VCaP (cell line): ENCODE data around the gene TBXT.
A peak's percentile ranks its signal among the peaks of the same experiment; 100 is the strongest.
"Not testable (repeated sequence)": the region's sequence is repeated elsewhere in the genome, so short reads cannot be mapped to it uniquely, and the experiment has no call there.

ENCODE experiments used
- H3K27ac ChIP-seq: fragments of 450-650 bp; 2 replicates; pipeline ENCODE4 v1.5.1; 2017
- TF ChIP-seq, protein P1 (sequence below): fragments of 450-650 bp; conservative IDR thresholded peaks from 2 replicates; pipeline ENCODE4 v1.5.1; 2017; ENCODE audit warnings: mild to moderate bottlenecking, moderate library complexity

The TBXT gene

DNA sequence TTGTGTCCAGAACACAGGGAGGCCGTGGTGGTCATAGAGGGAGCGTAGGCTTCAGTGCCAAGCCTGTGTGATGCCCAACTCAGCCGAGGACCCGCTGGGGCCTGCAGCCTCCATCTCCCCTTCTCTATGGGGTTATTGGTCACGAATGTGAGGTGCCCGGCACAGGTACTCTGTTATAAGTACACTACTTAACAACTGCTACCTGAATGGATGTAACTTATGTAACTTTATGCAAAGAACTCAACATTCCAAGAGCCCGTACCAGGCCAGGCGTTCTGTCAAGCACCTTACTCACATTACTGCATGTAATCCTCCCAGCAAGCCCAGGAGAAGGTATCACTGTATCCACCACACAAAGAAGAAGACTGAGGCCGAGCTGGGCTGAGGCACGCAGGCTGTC is 24.5 kb upstream of the TBXT start:
- TF ChIP-seq, protein P1, sequence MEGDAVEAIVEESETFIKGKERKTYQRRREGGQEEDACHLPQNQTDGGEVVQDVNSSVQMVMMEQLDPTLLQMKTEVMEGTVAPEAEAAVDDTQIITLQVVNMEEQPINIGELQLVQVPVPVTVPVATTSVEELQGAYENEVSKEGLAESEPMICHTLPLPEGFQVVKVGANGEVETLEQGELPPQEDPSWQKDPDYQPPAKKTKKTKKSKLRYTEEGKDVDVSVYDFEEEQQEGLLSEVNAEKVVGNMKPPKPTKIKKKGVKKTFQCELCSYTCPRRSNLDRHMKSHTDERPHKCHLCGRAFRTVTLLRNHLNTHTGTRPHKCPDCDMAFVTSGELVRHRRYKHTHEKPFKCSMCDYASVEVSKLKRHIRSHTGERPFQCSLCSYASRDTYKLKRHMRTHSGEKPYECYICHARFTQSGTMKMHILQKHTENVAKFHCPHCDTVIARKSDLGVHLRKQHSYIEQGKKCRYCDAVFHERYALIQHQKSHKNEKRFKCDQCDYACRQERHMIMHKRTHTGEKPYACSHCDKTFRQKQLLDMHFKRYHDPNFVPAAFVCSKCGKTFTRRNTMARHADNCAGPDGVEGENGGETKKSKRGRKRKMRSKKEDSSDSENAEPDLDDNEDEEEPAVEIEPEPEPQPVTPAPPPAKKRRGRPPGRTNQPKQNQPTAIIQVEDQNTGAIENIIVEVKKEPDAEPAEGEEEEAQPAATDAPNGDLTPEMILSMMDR = no peak

DNA sequence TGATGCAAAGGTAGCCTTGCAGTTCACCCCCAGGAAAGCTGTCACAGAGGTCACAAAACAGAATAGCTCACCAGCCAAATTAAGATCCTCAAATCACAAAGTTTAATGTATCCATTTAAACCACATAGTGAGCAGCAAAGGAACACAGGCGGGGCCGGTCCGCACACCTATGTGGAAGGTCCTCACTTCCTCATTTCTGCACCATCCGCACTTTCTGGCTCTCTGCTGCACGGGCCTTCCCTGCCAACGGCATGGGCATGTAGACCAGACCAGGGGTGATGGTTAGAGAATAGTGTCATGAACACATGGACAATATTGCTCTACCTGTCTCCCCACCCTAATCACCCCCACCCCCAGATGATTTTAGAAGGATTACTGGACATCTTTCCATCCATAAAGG is 12.1 kb upstream of the TBXT start:
- H3K27ac ChIP-seq = no peak overlapping the region
- TF ChIP-seq, protein P1 = no peak

More for the DNA sequence above, 24.5 kb upstream of the TBXT start:
- no peak overlapping the region for H3K27ac ChIP-seq

DNA sequence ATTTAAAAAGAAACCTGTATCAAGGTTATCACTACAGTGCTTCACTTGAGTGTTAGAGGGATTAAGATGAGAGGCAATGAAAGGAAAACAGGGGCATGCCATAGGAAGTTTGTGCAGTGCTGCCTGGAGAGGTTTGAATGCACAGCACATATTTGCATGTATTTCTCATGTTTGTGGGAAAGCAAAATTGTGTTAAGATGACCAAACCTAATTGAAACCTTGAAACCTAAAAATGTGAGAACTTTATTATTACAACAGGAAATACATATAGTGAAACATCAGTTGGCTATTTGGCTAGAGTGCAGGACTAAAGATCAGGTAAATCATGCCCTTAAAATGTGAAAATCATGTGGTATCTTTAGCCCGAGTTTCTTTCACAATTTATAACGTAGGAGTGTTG is 8.5 kb upstream of the TBXT start:
- no peak overlapping the region for H3K27ac ChIP-seq

DNA sequence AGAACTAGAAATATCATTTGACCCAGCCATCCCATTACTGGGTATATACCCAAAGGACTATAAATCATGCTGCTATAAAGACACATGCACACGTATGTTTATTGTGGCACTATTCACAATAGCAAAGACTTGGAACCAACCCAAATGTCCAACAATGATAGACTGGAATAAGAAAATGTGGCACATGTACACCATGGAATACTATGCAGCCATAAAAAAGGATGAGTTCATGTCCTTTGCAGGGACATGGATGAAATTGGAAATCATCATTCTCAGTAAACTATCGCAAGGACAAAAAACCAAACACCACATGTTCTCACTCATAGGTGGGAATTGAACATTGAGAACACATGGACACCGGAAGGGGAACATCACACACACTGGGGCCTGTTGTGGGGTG is 7.4 kb upstream of the TBXT start:
- not testable (repeated sequence) for H3K27ac ChIP-seq

More for the DNA sequence above, 8.5 kb upstream of the TBXT start:
- TF ChIP-seq, protein P1 = no peak

DNA sequence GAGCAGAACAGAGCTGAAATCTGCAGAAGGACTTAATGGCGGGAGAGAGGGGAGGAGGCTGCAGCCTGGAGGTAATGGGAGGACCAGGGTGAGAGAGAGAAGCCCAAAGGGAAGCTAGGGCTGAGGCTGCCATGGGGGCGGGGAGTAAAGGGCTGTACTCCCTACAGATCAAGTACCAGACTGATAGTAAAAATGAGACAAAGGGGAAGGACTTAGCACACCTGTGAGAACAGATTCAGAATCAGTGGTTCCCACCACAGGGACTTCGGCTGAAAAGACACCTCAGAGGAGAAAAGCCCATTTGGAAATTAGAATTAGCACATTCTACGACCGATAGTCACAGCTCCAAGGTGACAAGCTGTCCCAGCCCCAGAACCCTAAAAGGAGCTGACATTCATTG is 6.4 kb upstream of the TBXT start:
- TF ChIP-seq, protein P1 = no peak
- H3K27ac ChIP-seq = no peak overlapping the region

DNA sequence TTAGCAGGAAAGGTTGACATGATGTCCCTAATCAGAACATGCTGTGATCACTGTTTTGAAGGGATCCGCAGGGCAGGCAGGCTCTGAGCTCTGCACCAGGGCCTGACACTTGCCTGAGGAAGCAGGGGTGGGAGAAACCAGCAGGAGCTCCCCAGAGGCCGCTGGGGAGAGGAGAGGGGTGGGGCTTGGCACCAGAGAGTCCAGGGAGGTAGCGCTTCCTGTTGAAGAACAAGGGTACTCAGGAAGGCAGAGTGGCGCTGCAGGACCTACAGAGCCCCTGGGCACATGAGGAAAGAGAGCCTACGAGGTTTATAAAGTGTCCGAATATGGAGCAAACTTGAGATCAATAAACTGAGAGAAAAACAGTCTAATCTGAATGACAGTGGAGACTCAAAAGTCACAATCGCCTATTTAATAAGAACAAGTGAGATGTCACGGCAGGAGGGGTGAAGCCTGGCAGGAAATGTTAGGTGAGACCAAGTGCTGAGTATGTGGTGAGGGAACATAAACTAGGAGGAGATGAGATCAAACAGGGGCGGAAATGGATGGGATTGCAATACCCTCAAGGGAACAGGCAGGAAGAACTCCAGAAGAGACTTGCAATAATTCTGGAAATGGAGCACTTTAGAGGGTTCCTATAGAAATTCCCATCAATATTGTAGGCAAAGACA is 5.8 kb upstream of the TBXT start:
- TF ChIP-seq, protein P1 = no peak
- H3K27ac ChIP-seq = peak overlapping the region; percentile 14; the same call in 1 of the 2 replicates

DNA sequence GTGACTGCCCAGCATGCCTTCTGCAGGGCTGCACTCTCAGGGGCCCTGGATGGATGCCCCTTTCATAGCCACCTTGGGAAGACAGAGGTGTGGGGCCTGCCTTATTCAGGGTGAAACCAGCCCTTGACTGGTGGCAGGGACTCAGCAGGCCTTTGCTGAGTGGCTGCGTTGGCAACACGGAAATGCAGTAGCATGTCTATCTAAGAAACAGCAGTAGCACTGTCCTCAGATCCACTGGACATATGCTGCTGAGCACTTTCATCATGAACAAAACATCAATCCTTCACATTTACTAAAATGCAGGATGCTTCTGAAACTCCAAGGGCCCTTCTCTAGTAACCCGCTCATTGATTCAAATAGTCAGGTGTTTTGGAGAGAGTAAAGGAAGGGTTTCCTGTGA is 4.9 kb upstream of the TBXT start:
- peak overlapping the region; percentile 14; the same call in 1 of the 2 replicates for H3K27ac ChIP-seq
- TF ChIP-seq, protein P1 = no peak

DNA sequence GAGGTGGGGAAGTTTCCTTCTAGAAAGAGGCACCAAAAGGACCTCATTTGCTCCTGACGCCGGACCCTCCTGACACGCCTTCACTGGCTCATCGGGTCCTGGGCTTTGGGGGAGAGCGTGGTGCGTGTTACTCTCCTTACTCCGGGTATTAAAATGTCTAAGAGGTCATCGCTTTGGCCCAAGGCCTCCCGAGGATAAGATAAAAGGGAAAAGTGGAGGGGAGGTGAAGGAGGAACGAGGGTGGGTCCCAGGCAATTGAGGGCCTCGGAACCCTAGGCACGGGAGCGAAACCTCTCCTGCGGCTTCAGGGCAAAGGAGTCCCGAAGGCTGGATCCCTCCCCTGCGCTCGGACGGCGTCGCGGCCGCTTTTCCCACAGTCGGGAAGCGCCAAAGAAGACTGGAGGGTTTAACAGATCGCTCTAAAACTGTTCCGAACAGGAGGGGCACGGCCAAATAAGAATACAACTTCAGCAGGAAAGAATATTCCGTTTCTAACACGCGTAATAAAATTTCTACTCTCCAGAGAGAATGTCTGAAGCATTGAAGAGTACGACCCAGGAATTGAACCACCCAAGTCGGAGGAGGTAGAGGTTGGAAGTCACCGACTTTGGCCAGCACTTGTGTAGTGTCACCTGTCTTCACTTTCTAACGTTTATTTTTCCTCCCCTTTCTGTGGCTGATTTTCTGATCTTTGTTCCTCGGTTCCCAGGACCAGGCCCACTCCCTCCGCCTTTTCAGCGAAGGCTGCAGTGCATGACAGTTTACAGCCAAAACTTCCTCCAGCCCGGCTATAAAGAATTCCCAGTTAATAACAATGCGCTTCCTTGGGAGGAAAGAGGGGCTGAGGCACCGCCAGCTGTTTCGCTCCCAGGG is 2.1 kb upstream of the TBXT start:
- TF ChIP-seq, protein P1 = no peak
- H3K27ac ChIP-seq = no peak overlapping the region
